SK-N-MC (cell line): Measurements from ENCODE around the gene GABARAP.

Source experiments
- EZH2 ChIP-seq: fragments of 200-600 bp; sonication (generic); IDR thresholded peaks from one replicate; pipeline ENCODE4 v1.6.1; 2017; ENCODE audit warnings: antibody characterized with exemption
- FOXP2 ChIP-seq: optimal IDR thresholded peaks from 2 replicates; pipeline ENCODE3; 2011; ENCODE audit warnings: mild to moderate bottlenecking, moderate library complexity; ENCODE audit not compliant: insufficient read depth; ENCODE audit errors: extremely low read length, control extremely low read depth
- POLR2AphosphoS5 ChIP-seq: IDR thresholded peaks from 2 replicates; pipeline ENCODE4 v1.6.1; 2012; ENCODE audit warnings: mild to moderate bottlenecking, low read depth, low read length, borderline replicate concordance

DNA sequence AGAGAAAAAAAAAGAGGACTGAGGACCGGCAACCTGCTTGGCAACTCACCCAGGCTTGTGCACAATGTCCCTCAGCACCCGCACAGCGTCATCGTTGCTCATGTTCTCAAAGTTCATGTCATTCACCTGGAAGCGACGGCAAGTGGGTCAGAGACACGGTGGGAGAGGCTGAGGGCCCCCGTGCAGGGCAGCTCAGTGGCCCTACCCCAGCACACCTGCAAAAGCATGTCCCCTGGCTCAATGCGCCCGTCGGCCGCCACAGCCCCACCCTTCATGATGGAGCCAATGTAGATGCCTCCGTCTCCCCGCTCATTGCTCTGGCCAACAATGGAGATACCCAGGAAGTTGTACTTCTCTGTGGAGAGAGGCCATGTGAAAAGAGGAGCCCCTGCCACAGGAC, 13.3 kb downstream of the GABARAP start:
- no peak for TF ChIP-seq EZH2
- no peak for TF ChIP-seq POLR2AphosphoS5
- no peak for TF ChIP-seq FOXP2
